ENCODE measurements around the gene EXOC3.

EXOC3 gene

DNA sequence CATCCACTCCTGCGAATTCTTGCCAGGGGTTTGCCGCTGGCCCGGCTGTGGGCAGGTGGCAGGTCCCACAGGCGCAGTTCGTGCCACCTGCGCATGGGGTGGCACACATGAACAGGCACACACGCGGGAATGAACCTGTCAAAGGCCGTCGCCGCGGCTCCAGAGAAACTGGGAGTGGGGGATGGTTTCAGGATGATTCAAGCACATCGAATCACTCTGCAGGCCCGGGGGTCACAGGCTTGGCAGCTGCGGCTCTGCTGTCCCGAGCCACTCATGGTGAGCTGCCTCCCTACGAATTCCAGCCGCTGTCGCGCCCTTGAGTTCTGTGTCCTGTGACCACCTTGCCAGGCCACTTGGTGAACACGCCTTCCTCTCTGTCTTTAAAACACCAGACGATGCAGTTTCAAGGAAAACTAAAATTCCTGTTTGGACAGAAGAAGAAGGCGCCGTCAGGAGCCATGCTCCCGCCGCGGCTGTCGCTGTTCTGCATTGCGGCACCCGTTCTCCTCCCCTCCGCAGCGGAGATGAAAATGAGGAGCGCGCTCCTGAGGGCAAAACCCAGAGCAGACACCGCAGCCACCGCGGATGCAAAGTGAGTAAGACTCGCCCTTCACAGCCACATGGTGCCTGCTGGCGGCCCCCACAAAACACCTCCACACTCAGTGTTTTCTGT, 15.4 kb upstream of the EXOC3 start:
- peak in 1 of 2 donors; percentile 8 for DNase-seq

DNA sequence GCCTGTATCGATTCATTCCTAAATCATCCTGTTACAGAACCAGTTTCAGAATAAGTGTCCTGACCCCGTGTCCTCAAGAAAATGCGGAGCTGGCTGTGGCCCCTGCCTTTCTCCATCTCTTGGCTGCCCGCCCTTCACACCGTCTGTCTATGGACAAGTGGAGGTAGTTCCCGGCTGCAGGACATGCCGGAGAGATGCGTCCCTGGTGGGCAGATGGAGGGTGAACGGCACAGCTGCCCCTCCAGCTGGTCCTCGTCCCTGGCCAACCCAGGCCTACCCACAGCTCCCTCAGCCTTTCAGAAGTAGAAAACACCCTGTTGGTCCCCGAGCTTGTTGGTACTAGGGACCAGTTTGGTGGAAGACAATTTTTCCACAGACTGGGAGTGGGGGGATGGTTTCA, 14.8 kb upstream of the EXOC3 start:
- peak in 1 of 2 donors; percentile 2 for DNase-seq

DNA sequence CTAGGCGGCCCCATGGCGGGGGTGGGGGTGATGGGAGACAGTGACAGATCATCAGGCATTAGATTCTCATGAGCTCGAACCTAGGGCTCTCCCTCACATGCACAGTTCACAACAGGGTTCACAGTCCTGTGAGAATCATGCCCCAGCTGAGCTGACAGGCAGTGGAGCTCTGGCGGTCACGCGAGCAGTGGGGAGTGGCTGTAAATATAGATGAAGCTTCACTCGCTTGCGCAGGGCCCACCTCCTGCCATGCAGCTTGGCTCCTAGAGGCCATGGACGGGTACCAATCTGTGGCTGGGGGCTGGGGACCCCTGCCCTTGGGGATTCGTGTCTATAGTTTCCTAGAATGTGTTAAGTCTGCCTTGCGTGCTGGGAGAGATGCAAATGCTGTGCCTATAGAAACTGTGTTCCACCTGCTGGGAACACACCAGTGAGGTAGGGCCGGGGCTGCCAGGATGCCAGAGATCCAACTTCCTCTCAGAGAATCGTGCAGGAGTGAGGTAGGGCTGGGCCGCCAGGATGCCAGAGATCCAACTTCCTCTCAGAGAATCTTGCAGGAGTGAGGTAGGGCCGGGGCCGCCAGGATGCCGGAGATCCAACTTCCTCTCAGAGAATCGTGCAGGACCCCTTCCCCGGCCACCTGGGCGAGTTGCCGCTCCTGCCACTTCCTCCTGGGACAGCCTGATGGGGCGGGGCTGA, 14.1 kb upstream of the EXOC3 start:
- peak in 1 of 2 donors; percentile 3 for DNase-seq

DNA sequence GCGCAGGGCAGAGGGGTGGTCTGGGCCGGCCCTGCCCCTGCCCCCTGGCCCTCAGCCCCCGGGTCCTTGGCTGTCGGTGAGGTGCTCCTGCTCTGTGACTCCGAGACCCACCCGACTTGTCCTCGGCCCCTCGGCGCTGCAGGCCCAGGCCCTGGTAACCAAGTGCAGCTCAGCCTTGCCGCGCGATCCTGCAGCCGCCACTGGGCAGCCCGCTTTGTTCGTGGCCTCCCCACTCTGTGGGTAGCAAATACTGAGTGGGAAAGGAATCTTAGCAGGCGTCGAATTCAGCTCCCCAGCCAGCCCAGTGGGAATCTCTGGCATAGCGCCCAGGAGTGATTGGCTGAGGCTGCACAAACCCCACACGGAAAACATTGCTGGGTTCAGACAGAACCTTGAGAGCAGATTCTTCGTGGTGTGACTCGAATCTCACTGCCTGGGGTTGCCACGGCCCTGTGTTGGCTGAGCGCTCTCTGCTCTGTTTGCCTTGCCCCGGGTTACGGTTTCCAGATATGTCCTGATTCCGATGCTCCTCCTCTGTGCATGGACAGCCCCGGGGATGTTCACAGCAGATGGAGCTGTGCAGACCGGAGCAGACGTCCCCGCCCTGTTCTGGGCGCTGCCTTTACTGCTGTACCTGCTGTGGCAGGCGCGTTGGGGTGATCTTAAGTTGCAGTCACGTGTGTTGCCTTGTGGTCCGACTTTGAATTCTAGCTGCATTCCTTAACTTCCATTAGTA, 13.4 kb upstream of the EXOC3 start:
- peak in 1 of 2 donors; percentile 9 for DNase-seq

DNA sequence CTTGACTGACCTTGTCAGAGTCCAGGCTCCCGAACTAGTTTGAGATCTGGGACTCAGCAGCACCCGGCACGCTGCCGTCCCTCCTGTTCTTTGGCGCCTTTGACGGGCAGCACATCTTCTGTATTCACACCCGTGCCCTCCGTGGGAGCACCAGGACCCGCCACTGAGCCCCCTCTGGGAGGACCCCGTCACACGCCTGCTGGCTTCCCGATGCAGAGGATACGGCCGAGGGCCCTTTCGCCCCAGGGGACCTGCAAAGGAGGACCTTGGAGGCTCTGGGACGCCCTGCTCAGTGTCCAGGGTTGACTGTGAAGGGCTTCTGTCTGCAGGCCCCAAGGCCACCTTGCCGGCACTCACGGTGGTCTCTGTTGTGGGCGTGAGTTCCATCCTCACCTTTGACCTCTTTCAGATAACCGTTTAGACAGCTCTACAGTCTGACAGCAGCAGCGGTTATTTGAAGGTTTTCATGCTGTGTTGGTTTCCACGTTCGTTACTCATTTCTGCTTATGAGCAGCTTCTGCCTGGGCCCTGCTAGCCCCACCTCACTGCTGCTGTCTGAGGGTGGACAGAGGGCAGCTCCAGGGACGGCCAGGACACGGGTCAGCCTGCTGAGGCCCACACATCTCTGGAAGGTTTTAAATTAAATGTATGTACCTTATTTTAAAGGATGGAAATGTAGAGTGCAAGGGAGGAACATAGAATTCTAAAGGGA, 12.6 kb upstream of the EXOC3 start:
- DNase-seq = peak in 1 of 2 donors; percentile 5

DNA sequence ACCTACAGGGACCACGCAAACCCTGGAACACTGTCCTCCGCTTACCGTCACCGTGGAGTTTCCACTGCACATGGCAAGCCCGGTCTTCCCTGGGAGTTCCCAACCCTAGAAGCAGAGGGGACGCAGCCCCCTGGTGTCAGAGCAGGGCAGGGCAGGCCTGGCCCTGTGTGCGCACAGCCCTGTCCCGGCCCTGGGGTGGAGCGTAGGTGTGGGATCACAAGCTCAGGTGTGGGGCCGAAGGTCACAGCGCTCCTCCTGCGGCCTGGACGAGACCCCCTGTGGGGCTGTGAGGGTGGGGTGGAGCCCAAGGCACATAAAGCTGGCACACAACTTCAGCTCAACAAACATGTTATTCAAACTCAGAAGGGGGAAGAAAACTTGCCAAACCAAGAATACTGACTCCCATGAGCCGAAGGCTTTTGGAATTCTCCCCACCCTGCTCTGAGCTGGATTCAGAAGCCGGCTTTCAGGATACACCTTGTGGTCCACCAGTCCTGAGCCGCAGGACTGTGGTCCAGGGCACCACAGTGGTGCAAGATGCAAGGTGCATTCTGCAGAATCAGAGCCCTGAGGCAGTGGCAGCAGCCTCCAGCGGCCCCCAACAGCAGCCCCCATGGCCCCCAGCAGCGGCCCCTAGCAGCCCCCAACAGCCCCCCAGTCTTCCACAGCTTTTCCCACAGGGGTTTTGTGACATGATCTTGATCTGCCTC, 11.8 kb upstream of the EXOC3 start:
- DNase-seq = peak in 1 of 2 donors; percentile 24

DNA sequence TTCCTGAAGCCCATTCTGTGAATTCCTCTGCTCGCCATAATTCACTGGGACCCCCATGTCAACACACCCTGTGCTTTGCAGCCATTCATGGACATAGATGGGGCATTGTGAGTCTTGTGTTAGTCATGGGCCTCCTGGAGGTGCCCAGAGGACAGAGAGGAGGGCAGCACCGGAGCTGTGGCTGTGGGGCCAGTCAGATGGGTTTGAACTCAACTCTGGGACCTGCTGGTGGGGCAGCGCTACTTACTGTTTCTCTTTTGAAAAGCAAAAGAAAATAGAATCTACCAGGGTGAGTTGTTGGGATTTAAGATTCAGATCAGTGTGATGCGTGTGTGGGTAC, 11.3 kb upstream of the EXOC3 start:
- peak in 1 of 2 donors; percentile 4 for DNase-seq

DNA sequence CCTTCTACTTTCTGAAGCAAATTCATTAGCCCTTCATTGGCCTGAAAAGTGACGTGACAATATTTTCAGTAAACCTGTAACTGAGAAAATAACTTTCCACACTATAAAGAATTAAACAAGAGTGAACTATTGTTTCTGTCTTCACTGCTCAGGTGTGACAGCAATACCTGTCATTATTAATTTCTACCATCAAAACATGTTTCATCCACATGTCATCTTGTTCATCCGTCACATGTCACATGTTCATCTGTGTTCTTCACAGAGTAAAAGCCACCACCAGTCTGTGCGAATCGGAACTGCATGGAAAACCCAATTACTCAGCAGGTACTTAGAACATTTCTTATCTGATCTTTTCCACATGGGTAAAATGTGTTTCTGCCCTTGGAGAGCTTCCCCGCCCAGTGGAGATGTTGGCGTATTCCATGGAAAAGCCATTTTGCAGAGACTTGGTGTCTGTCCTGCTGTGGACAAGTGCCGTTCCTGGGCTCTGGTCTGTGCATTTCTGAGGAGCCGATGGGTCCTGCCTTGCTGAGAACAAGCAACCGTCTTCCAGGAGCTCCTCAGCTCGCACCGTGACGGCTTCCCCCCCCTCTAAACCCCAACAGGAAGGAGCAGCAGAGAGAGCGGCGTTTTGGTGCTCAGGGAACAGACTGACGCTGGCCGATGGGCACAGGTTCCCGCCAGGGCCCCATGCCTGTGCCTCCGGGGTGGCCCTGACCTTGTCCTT, 10.6 kb upstream of the EXOC3 start:
- DNase-seq = no peak

DNA sequence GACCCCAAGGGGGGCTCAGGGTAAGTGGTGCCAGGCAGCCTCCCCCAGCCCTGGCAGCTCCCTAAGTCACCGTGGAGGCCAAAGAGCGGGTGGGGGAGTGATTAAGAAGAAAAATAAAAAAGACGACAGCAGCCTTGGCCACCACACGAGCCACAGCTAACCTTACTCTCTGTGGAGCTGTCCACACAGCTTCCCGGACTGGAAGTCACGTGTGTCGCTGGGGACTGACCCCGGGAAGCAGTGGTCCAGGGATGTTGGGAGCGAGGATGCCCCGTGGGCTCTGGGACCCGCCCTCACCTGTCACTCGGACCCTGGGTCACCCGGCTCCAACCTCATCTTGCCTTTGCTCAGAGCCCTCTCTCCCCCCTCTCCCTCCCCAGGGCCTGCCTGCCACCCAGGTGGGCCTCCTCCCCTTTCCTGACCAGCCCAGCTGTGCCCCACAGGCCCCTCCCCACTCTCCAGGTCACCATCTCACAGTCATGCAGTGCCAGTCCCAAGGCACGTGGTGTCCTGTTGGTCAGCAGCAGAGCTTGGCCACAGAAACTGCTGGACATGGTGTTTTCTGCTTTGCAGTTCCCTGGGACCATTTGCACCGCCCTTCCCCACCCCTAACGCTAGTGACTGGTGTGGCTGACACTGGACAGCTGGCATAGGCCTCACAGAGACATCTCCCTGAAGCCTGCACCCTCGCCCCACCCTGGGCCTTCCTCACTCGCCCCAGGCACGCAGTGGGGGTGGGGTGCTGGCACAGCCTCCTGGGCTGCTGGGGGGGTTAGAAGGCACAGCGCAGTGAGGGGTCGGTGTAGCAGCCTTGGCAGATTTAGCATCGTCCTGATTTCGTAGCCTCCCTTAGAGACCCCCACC, 9.8 kb upstream of the EXOC3 start:
- DNase-seq = peak in 1 of 2 donors; percentile 6

DNA sequence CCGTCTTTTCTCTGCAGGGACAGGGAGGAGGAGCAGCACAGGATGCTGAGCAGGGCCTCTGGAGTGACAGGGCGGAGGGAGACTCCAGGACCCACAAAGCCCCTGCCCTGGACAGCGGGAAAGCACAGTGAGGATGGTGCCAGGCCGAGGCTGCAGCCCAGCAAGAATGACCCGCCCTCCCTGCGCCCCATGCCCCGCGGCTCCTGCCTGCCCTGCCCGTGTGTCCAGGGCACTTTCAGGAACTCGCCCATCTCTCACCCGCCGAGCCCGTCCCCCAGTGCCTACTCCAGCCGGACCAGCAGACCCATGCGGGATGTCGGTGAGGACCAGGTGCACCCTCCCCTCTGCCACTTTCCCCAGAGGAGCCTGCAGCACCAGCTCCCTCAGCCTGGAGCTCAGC, 9.1 kb upstream of the EXOC3 start:
- DNase-seq = peak in 1 of 2 donors; percentile 3

DNA sequence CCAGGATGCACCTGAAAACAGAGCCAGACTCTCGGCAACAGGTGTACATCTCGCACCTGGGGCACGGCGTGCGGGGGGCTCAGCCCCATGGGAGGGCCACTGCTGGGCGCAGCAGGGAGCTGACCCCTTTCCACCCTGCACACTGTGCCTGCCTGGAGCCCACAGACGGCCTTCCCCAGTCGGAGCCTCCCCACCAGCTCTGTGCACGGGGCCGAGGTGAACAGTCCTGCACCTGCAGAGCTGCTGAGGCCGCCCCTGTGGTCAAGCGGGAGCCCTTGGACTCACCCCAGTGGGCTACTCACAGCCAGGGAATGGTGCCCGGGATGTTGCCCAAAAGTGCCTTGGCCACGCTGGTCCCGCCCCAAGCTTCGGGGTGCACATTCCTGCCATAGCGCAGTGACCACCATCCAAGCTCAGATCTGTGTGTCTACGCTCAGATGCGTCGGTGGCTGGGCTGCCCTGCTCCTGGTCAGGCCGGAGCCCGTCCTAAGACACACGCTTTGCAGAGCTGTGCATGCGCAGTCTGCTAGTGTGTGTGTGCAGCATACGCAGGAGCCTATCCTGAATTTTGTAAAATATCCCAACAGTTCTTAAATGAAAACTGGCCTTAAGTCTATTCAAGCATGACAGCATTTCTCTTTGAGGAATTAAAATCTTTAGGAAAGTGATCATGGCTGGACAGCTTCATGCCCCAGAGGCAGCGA, 8.4 kb upstream of the EXOC3 start:
- DNase-seq = peak in 1 of 2 donors; percentile 4

DNA sequence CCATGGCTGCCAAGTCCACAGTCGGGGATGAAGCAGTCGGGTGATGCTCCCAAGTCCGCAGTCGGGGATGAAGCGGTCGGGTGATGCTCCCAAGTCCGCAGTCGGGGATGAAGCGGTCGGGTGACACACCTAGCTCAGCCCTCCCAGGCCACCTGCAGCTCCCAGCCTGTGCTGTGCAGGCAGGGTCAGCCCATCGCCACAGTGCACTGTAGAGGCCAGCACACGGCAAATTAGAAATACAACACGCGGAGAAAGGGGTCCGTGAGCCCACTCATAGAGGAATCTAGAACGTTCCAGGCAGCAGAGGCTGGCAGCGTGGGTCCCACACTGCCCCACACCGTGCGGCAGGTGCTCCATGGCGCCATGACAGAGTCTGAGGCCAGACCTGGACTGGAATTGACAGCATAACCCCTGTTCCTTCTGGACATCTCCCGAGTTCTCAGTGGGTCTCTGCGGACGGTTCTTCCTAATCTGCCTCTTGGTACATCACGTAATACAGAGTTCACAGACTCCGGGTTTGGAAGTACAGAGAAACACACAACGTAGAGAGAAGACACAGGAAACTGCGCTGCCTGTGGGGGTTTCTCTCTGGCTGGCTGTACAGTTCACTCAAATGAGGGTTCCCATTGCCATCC, 7.7 kb upstream of the EXOC3 start:
- DNase-seq = no peak

DNA sequence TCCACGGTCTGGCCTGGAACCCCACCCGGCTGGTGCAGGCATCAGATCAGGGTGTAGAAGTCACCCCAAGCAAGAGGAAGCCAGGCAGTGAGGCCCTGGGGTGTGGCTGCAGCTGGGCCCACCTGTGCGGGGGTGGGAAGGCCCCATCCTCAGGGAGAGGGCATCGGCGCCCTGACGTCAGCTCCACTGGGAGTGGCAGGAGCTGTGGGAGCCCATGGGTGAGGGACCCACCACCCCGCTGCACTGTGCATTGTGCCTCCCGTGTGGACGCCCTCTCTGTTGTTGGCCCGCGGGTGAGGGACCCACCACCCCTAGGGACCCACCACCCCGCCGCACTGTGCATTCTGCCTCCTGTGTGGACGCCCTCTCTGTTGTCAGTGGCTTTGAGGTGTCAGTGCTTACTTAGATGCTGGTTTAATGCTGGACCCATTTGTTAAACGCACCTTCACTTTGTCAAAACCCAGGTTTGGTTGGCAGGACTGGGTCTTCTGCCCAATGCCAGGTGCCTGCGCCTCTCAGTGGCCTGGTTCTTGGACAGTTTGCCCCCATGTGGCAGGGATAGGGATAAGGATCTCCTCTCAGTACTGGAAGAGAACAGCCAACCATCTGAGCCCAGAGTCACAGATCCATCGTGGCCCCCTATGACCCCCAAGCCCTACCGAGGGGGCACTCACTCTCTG, 6.9 kb upstream of the EXOC3 start:
- DNase-seq = no peak

DNA sequence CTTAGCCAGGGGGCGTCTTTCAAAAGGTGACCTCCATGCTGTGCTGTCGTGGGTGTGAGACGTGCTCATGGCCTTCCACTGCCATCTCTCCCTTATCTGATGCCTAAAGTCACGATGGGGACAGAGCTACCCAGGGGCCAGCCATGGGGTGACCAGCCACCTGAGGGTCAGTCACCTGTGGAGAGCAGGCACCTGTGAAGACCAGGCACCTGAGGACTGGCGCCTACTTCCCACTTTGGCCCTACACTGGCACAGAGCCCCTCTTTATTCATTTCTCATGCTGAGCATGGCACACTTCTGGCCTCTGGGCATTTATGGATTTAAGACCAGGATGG, 6.4 kb upstream of the EXOC3 start:
- no peak for DNase-seq

DNA sequence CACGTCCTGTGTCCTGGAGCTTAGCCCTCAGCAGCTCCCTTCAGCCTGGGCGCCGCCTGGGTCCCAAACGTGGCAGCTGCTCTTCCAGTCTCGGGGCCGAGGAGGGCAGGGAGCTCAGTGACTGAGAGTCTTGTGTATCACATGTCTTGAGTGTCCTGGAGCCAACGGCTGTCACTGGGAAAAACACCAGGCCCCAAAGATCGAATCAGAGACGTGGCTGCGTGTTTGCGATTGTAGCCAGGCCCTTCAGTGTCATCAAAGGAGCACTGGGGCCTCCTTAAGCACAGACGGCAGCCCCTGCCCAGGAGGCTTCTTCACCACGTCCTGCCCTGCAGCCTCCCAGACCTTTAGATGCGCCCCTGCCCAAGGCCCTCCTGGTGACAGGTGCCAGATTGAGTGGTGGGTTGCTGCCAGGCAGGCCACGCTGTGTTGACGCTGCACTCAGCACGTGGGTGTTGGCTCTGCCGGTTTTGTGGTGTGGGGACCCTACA, 5.7 kb upstream of the EXOC3 start:
- no peak for DNase-seq

DNA sequence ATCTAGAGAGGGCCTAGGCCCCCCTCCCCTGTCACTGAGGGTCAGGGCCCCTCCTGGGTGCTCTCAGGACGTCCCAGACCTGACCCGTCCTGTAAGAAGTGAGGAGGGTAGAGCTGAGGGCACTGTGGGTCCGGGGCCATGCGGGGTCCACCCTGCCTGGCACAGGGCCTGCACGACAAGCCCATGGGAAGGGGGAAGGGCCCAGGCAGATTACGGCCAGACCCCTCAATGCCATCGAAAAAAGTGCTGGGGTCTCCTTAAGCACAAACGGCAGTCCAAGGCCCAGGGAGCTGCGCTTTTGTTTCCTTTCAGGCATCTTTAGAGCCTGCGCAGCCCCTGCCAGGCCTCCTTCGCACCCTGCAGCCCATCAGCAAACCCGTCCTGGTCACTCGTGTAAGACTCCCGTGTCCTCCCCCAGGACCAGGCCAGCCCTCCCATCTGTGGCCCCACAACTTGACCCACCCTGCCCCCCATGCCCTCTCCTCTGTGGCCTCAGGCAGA, 4.4 kb upstream of the EXOC3 start:
- no peak for DNase-seq

DNA sequence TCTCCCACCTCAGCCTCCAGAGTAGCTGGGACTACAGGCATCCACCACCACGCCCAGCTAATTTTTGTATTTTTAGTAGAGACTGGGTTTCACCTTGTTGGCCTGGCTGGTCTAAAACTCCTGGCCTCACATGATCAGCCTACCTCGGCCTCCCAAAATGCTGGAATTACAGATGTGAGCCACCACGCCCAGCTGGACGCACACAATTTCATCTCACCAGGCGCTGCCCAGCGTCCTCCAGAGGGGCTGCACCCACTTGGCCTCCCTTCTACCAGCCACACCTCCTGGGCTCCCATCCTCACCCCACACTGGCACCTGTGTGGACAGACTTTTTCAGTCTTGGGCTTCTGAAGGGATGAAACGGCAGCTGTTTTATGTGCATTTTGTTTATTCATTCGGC, 3.8 kb upstream of the EXOC3 start:
- no peak for DNase-seq

DNA sequence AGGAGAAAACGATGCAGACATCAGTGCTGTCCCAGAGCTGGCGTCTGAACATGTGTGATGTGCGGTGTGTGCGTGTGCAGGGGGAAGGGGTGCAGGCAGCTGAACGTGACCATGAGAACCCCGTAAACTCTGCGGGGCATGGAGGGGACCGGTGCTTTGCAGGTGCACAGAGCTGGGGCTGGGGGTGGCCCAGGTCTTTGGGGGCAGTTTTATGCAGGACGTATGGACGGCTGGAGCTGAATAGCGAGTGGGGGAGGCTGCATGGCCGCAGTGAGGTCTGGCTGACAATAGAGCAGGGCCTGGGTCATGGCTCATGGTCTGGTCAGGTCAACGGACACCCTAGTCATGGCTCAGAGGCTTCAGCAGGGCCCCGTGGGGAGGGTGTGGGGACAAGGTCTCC, 3.3 kb upstream of the EXOC3 start:
- DNase-seq = no peak
